ENCODE results near the gene TERC.
"Not testable (repeated sequence)": the region's sequence is repeated elsewhere in the genome, so short reads cannot be mapped to it uniquely, and the experiment has no call there.

TERC gene

GRCh38 chr3:169748670-169749069, 16.2 kb downstream of the TERC start:
- CTCF ChIA-PET, result interaction anchor here (0.6 kb wide), 1 partner anchor 707 kb away, joined by 3 read pairs; no protein-coding TSS in a partner anchor
- DNase-seq (ENCODE audit: low spot score), result peak; percentile 55
- no peak for TF ChIP-seq CTCF (conservative IDR thresholded peaks at IDR 0.05; ENCODE audit: low read depth)
- POLR2A ChIA-PET (ENCODE audit: low non-redundant PET), result no interaction called here
- no peak overlapping the region for H3K27ac ChIP-seq

GRCh38 chr3:169746924-169747323, 17.9 kb downstream of the TERC start:
- POLR2A ChIA-PET (ENCODE audit: low non-redundant PET), result no interaction called here
- DNase-seq (ENCODE audit: low spot score), result no peak
- CTCF ChIA-PET, result no interaction called here
- no peak for TF ChIP-seq CTCF (conservative IDR thresholded peaks at IDR 0.05; ENCODE audit: low read depth)
- no peak overlapping the region for H3K27ac ChIP-seq

- no peak for DNase-seq (ENCODE audit: low spot score)
- POLR2A ChIA-PET (ENCODE audit: low non-redundant PET), result no interaction called here
- CTCF ChIA-PET, result interaction anchor here (0.5 to 1.2 kb wide), 6 partner anchors 75 to 917 kb away, joined by 3 to 6 read pairs (median 4); no protein-coding TSS in a partner anchor
- H3K27ac ChIP-seq, result no peak overlapping the region
- TF ChIP-seq CTCF (conservative IDR thresholded peaks at IDR 0.05; ENCODE audit: low read depth), result peak; percentile 62
Measured at GRCh38 chr3:169744366-169745054, 20.4 kb downstream of the TERC start.

- H3K27ac ChIP-seq, result no peak overlapping the region
- ChIA-PET POLR2A (ENCODE audit: low non-redundant PET) (no interaction called here), CTCF (interaction anchor here (0.7 kb wide), 1 partner anchor 1516 kb away, joined by 3 read pairs; no protein-coding TSS in a partner anchor)
- DNase-seq (ENCODE audit: low spot score), result no peak
- no peak for TF ChIP-seq CTCF (conservative IDR thresholded peaks at IDR 0.05; ENCODE audit: low read depth)
Measured at GRCh38 chr3:169739067-169739466, 25.8 kb downstream of the TERC start.

- POLR2A ChIA-PET (ENCODE audit: low non-redundant PET); CTCF ChIA-PET; H3K27ac ChIP-seq; DNase-seq (ENCODE audit: low spot score): not testable (repeated sequence)
Measured at GRCh38 chr3:169731857-169732256, 33.0 kb downstream of the TERC start.

GRCh38 chr3:169722724-169723123, 42.1 kb downstream of the TERC start:
- no peak for DNase-seq (ENCODE audit: low spot score)
- ChIA-PET POLR2A (ENCODE audit: low non-redundant PET) (no interaction called here), CTCF (no interaction called here)
- H3K27ac ChIP-seq, result no peak overlapping the region
- no peak for TF ChIP-seq CTCF (conservative IDR thresholded peaks at IDR 0.05; ENCODE audit: low read depth)

- CTCF ChIA-PET; POLR2A ChIA-PET (ENCODE audit: low non-redundant PET); H3K27ac ChIP-seq; DNase-seq (ENCODE audit: low spot score): not testable (repeated sequence)
Measured at GRCh38 chr3:169718415-169718814, 46.4 kb downstream of the TERC start.
